ENCODE data around the gene GOLGA5.
A peak's percentile ranks its signal among the peaks of the same experiment; 100 is the strongest.

Gene GOLGA5

DNA sequence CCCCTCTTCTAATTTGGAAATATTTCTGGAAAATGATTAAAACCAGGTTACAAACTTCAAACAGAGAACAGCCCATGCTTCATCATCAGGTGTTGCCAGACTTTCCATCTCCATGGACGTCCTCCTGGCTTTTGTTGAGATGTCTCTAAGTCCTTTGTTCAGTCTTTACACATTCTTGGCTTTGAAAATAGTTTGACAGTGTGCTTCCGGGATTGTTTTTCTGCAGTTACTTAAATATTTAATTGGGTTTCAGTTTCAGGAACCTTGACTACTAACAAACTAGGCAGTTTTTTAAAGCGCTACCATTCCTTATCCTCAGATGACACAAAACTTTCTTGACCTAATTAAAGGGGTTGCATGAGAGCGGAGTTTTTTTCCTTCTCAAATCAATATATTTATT lies 47.8 kb downstream of the GOLGA5 start:
- no peak for DNase-seq

- DNase-seq = no peak
These were observed 50.1 kb downstream of the GOLGA5 start for GRCh38 chr14:92844204-92844603.

GRCh38 chr14:92846162-92846897 lies 52.2 kb downstream of the GOLGA5 start:
- peak; percentile 24 for DNase-seq

GRCh38 chr14:92847278-92847677 lies 53.2 kb downstream of the GOLGA5 start:
- DNase-seq = peak; percentile 3

GRCh38 chr14:92847749-92848148 lies 53.6 kb downstream of the GOLGA5 start:
- no peak for DNase-seq

DNA sequence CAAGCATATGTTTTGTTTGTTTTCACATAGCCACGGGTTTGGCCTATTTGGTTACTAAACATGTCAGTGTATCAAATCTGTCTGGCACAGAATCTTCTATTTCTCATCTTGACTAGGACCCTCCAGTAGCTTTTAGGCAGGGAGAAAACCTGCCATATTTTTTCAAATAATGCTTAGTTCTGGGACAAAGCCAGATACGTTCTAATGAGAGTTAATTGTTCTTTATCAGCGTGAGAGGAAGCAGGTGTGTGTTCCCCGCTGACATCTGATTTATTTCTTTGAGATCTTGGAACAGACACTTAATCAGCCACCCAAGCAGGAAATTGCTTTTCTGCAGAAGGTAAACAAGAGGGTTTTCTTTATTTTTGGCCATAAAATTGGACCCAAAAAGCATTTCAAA lies 54.8 kb downstream of the GOLGA5 start:
- no peak for DNase-seq

- no peak for DNase-seq
These were observed 56.4 kb downstream of the GOLGA5 start for GRCh38 chr14:92850492-92850891.

GRCh38 chr14:92853136-92853535 lies 59.0 kb downstream of the GOLGA5 start:
- peak; percentile 33 for DNase-seq

GRCh38 chr14:92860049-92860840 lies 66.1 kb downstream of the GOLGA5 start:
- DNase-seq = no peak

- DNase-seq = no peak
These were observed 68.0 kb downstream of the GOLGA5 start for GRCh38 chr14:92861856-92862745.

GRCh38 chr14:92863286-92864080 lies 69.4 kb downstream of the GOLGA5 start:
- DNase-seq = no peak

DNA sequence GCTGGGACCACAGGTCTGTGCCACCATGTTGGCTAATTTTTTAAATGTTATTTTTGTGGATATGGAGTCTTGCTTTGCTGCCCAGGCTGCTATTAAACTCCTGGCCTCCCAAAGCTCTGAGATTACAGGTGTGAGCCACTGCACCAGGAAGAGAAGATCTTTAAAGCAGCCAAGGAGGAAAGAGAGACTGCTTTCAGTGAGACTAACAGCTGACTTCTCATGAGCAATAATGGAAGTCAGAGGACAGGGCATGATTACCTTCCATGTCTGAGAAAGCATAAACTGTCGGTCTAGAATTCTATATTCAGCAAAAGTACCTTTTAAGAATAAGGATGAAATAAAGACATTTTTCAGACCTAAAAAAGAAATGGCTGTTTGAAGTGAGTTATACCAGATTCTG lies 71.6 kb downstream of the GOLGA5 start:
- DNase-seq = no peak

DNA sequence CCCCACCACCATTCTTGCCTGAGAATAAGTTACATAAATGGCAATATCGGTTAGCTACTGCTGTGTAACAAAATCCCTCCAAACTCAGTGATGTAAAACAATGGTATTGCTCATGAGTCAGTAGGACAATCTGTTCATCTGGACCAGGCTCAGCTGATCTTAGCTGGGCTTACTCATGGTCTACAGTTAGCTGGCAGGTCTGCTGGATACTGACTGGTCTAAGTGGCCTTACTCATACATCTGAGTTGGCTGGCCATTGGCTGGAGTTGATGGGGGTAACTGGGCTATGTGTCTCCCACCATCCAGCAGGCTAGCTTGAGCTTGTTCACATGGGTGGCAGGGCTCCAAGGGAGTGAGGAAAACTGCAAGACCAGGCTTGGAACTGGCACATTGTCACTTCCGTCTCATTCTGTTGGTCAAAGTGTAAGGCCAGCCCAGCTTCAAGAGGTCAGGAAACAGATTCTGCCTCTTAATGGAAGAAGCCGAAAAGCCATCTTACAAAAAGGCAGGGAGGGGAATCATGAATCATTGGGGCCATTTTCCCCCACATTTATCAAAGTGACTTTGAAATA lies 72.2 kb downstream of the GOLGA5 start:
- DNase-seq = no peak

- DNase-seq = no peak
These were observed 73.1 kb downstream of the GOLGA5 start for GRCh38 chr14:92866901-92867865.

GRCh38 chr14:92874962-92875661 lies 81.0 kb downstream of the GOLGA5 start:
- DNase-seq = no peak

DNA sequence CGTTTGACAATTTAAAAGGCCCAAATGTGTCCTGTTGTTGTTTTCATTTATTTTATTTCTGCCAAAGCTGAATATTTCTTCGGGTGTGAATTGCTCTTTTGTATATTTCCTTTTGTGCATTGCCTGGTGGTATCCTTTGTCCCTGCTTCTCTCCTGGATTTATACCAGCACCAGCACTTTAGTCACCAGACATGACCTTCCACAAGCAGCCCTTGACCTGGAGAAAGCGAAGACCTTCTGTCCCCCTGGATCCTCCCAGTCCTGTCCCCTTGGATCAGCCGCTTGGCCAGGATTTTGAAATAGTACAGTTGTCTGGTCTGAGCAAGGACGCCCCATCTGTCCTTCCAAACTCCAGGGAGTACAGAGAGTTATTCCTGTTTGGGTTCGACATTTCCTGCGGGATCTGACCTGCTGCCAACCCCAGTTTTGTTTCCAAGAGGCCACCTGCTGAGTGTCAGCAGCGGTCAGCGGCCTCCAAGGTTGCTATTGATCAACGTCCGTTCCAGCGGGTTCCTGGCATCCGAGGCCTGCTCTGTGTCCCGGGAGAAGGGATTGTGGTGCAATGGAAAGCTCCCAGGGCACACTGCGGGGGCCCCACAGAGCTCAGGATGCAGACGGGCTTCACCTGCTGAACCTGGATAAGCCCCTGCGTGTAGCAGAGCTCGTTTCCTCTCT lies 83.8 kb downstream of the GOLGA5 start:
- no peak for DNase-seq

- DNase-seq = no peak
These were observed 86.2 kb downstream of the GOLGA5 start for GRCh38 chr14:92880351-92880750.

- no peak for DNase-seq
These were observed 86.7 kb downstream of the GOLGA5 start for GRCh38 chr14:92880851-92881250.

DNA sequence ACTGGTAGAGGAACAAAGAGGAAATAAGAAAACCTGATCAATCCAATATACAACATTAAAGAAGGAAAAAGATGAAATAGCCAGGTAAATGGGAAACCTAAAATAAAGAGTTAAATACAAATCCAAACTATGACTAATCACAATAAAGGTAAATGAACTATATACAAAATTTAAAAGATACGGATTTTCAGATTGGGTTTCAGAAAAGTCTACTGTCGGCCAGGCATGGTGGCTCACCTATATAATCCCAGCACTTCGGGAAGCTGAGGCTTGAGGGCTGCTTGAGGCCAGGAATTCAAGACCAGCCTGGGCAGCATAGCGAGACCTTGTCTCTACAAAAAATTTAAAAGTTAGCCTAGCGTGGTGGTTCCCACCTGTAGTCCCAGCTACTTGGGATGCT lies 89.0 kb downstream of the GOLGA5 start:
- DNase-seq = no peak

DNA sequence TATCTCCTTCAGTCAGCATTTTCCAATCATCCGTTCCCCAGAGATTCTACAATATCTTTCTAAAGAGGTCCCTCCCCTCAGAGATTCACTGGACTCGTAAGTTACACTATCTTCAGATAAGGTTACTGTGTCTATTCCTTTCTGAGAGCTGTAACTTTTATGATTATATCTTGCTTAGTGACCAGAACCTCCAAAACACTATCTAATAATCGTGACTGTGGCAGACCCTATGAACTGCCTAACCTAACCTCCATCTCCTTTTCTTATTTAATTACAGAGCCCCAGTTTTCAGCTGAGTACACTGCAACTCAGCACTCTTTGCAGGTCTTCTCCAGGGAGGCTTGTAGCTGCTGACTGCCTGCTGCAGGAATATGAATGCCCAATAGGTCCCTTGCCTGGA lies 90.3 kb downstream of the GOLGA5 start:
- DNase-seq = no peak
